Measurements from ENCODE around the gene ABCC1. TPM values are rescaled to one million over a fixed set of nuclear protein-coding genes. Genes with fewer than 3 reads are reported as not detected.

The ABCC1 gene
- total RNA-seq, 1 experiment from 2014 or later: 46.3 TPM

GRCh38 chr16:16166085-16166484, 216.7 kb downstream of the ABCC1 start:
- BruUV-seq (replicated peaks): no TSS peak
- H3K4me3 Mint-ChIP-seq (ENCODE audit: low read depth, unreplicated experiment): no peak overlapping the region
- no peaks in the 10 kb centered on the region for H3K9me3 Mint-ChIP-seq (ENCODE audit: low read depth, unreplicated experiment)
- H3K27me3 Mint-ChIP-seq (ENCODE audit: unreplicated experiment): no peaks in the 10 kb centered on the region
- DNase-seq: no peak
- H3K36me3 Mint-ChIP-seq (ENCODE audit: insufficient read depth, unreplicated experiment): no peaks in the 10 kb centered on the region
- TF ChIP-seq CTCF (IDR thresholded peaks at IDR 0.05; ENCODE audit: unreplicated experiment): no peak
- H3K27ac Mint-ChIP-seq (ENCODE audit: unreplicated experiment): no peak overlapping the region
- CTCF ChIA-PET: no interaction called here
- no peaks in the 10 kb centered on the region for H3K4me1 Mint-ChIP-seq (ENCODE audit: low read depth, unreplicated experiment)
- intact Hi-C loops (cut with micrococcal nuclease; ENCODE audit: unreplicated experiment): no loop called here

GRCh38 chr16:16166949-16167348, 217.5 kb downstream of the ABCC1 start:
- TF ChIP-seq CTCF (IDR thresholded peaks at IDR 0.05; ENCODE audit: unreplicated experiment): no peak
- DNase-seq: no peak
- H3K4me3 Mint-ChIP-seq (ENCODE audit: low read depth, unreplicated experiment): no peak overlapping the region
- H3K4me1 Mint-ChIP-seq (ENCODE audit: low read depth, unreplicated experiment): no peaks in the 10 kb centered on the region
- H3K27me3 Mint-ChIP-seq (ENCODE audit: unreplicated experiment): no peaks in the 10 kb centered on the region
- CTCF ChIA-PET: no interaction called here
- no peaks in the 10 kb centered on the region for H3K36me3 Mint-ChIP-seq (ENCODE audit: insufficient read depth, unreplicated experiment)
- no peaks in the 10 kb centered on the region for H3K9me3 Mint-ChIP-seq (ENCODE audit: low read depth, unreplicated experiment)
- no TSS peak for BruUV-seq (replicated peaks)
- intact Hi-C loops (cut with micrococcal nuclease; ENCODE audit: unreplicated experiment): no loop called here
- no peak overlapping the region for H3K27ac Mint-ChIP-seq (ENCODE audit: unreplicated experiment)

GRCh38 chr16:16167927-16168326, 218.5 kb downstream of the ABCC1 start:
- BruUV-seq (replicated peaks): no TSS peak
- no peaks in the 10 kb centered on the region for H3K36me3 Mint-ChIP-seq (ENCODE audit: insufficient read depth, unreplicated experiment)
- H3K4me1 Mint-ChIP-seq (ENCODE audit: low read depth, unreplicated experiment): no peaks in the 10 kb centered on the region
- CTCF ChIA-PET: no interaction called here
- H3K27me3 Mint-ChIP-seq (ENCODE audit: unreplicated experiment): no peaks in the 10 kb centered on the region
- no peaks in the 10 kb centered on the region for H3K9me3 Mint-ChIP-seq (ENCODE audit: low read depth, unreplicated experiment)
- no peak overlapping the region for H3K4me3 Mint-ChIP-seq (ENCODE audit: low read depth, unreplicated experiment)
- H3K27ac Mint-ChIP-seq (ENCODE audit: unreplicated experiment): no peak overlapping the region
- intact Hi-C loops (cut with micrococcal nuclease; ENCODE audit: unreplicated experiment): no loop called here
- DNase-seq: no peak
- TF ChIP-seq CTCF (IDR thresholded peaks at IDR 0.05; ENCODE audit: unreplicated experiment): no peak

- no peak overlapping the region for H3K27ac Mint-ChIP-seq (ENCODE audit: unreplicated experiment)
- no peak for TF ChIP-seq CTCF (IDR thresholded peaks at IDR 0.05; ENCODE audit: unreplicated experiment)
- CTCF ChIA-PET: no interaction called here
- no peaks in the 10 kb centered on the region for H3K9me3 Mint-ChIP-seq (ENCODE audit: low read depth, unreplicated experiment)
- no peaks in the 10 kb centered on the region for H3K4me1 Mint-ChIP-seq (ENCODE audit: low read depth, unreplicated experiment)
- H3K27me3 Mint-ChIP-seq (ENCODE audit: unreplicated experiment): no peaks in the 10 kb centered on the region
- no peak overlapping the region for H3K4me3 Mint-ChIP-seq (ENCODE audit: low read depth, unreplicated experiment)
- intact Hi-C loops (cut with micrococcal nuclease; ENCODE audit: unreplicated experiment): no loop called here
- DNase-seq: no peak
- H3K36me3 Mint-ChIP-seq (ENCODE audit: insufficient read depth, unreplicated experiment): no peaks in the 10 kb centered on the region
- BruUV-seq (replicated peaks): no TSS peak
Observed at GRCh38 chr16:16168431-16168830, 219.0 kb downstream of the ABCC1 start.

GRCh38 chr16:16169615-16170014, 220.2 kb downstream of the ABCC1 start:
- H3K4me3 Mint-ChIP-seq (ENCODE audit: low read depth, unreplicated experiment): no peak overlapping the region
- BruUV-seq (replicated peaks): no TSS peak

More at GRCh38 chr16:16169615-16170014, 220.2 kb downstream of the ABCC1 start:
- CTCF ChIA-PET: no interaction called here
- TF ChIP-seq CTCF (IDR thresholded peaks at IDR 0.05; ENCODE audit: unreplicated experiment): no peak
- Mint-ChIP-seq H3K4me1 (ENCODE audit: low read depth, unreplicated experiment) (no peaks in the 10 kb centered on the region), H3K9me3 (ENCODE audit: low read depth, unreplicated experiment) (no peaks in the 10 kb centered on the region), H3K36me3 (ENCODE audit: insufficient read depth, unreplicated experiment) (no peaks in the 10 kb centered on the region), H3K27ac (ENCODE audit: unreplicated experiment) (no peak overlapping the region), H3K27me3 (ENCODE audit: unreplicated experiment) (no peaks in the 10 kb centered on the region)
- no peak for DNase-seq
- intact Hi-C loops (cut with micrococcal nuclease; ENCODE audit: unreplicated experiment): no loop called here

Data from Calu3 (cell line).